GM21786 (cell line): ENCODE measurements around the gene HNRNPUL2.
A peak's percentile ranks its signal among the peaks of the same experiment; 100 is the strongest.
"Not testable (repeated sequence)": the region's sequence is repeated elsewhere in the genome, so short reads cannot be mapped to it uniquely, and the experiment has no call there.

Experiments used
- ATAC-seq: cut with Tn5 transposase; IDR thresholded peaks from one replicate; pipeline ENCODE4 v1.9.1; 2021; ENCODE audit not compliant: unreplicated experiment

HNRNPUL2 gene

GRCh38 chr11:62727165-62727871 is at the start of gene HNRNPUL2:
HNRNPUL2 (minus strand) TSS chr11:62727457; CDS start chr11:62727156, 301 bp downstream.
- peak; percentile 60 for ATAC-seq

- ATAC-seq = no peak
Observed at GRCh38 chr11:62775646-62776045, 48.4 kb upstream of the HNRNPUL2 start.

- no peak for ATAC-seq
Observed at GRCh38 chr11:62774407-62774806, 47.1 kb upstream of the HNRNPUL2 start.

GRCh38 chr11:62771144-62772021 is 44.1 kb upstream of the HNRNPUL2 start, which contains the start of gene TAF6L:
TAF6L (plus strand) TSS chr11:62771396; CDS start chr11:62775784, 4,388 bp downstream.
- peak; percentile 85 for ATAC-seq

GRCh38 chr11:62770778-62771143 is 43.5 kb upstream of the HNRNPUL2 start:
- no peak for ATAC-seq

- not testable (repeated sequence) for ATAC-seq
Observed at GRCh38 chr11:62760867-62761227, 33.6 kb upstream of the HNRNPUL2 start.

- no peak for ATAC-seq
Observed at GRCh38 chr11:62757846-62758788, 30.9 kb upstream of the HNRNPUL2 start.

- no peak for ATAC-seq
Observed at GRCh38 chr11:62755086-62755615, 27.9 kb upstream of the HNRNPUL2 start.

- peak; percentile 97 for ATAC-seq
Observed at GRCh38 chr11:62753736-62754603, 26.7 kb upstream of the HNRNPUL2 start, which contains the start of gene ZBTB3. ZBTB3 (minus strand) TSS chr11:62754160; CDS start chr11:62753664, 496 bp downstream.

GRCh38 chr11:62752994-62753735 is 25.9 kb upstream of the HNRNPUL2 start:
- ATAC-seq = no peak

- ATAC-seq = no peak
Observed at GRCh38 chr11:62752177-62752785, 25.0 kb upstream of the HNRNPUL2 start.

GRCh38 chr11:62749931-62750330 is 22.7 kb upstream of the HNRNPUL2 start:
- not testable (repeated sequence) for ATAC-seq

GRCh38 chr11:62747475-62748160 is 20.4 kb upstream of the HNRNPUL2 start:
- ATAC-seq = no peak

GRCh38 chr11:62737196-62737595 is 9.9 kb upstream of the HNRNPUL2 start:
- no peak for ATAC-seq

- no peak for ATAC-seq
Observed at GRCh38 chr11:62732830-62733229, 5.6 kb upstream of the HNRNPUL2 start.

- ATAC-seq = not testable (repeated sequence)
Observed at GRCh38 chr11:62730076-62730475, 2.8 kb upstream of the HNRNPUL2 start.

GRCh38 chr11:62728171-62728988 is 1.1 kb upstream of the HNRNPUL2 start, which contains the start of gene TTC9C:
TTC9C (plus strand) TSS chr11:62728486; CDS start chr11:62728849, 363 bp downstream.
- peak; percentile 23 for ATAC-seq
